Hepatocyte (in vitro differentiated cells): Measurements from ENCODE around the gene PCID2.

Experiments used
- CTCF ChIP-seq: fragments of 200-600 bp; sonication (generic); IDR thresholded peaks from 2 replicates; pipeline ENCODE4 v1.5.1; 2016; ENCODE audit warnings: antibody characterized with exemption, mild to moderate bottlenecking; ENCODE audit not compliant: poor library complexity
- EZH2 ChIP-seq: fragments of 200-600 bp; sonication (generic); IDR thresholded peaks from 2 replicates; pipeline ENCODE4 v1.6.1; 2016; ENCODE audit warnings: antibody characterized with exemption, mild to moderate bottlenecking, borderline replicate concordance
- EZH2phosphoT487 ChIP-seq: fragments of 200-600 bp; sonication (generic); IDR thresholded peaks from one replicate; pipeline ENCODE4 v1.6.1; 2018; ENCODE audit warnings: antibody characterized with exemption, mild to moderate bottlenecking, low read depth, moderate library complexity; ENCODE audit not compliant: unreplicated experiment, severe bottlenecking

DNA sequence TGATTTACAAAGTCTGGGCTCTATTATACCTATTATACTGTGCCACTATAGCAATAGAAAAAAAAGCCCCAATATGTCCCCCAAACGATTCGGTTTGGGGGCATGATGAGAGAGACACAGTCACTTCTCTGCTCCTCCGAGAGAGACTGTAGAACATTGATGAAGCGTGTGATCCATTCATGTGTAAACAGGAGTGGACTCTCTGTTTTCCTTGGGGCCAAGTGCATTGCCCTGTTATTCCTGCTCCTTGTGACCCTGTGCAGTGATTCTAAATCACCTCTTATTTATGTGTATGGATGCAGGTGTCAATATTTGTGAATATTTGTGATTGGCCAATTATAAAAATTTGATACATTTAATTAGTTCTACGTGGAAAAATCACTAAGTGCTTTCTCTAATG lies 68.9 kb downstream of the PCID2 start:
- TF ChIP-seq CTCF (no peak), EZH2phosphoT487 (no peak), EZH2 (no peak)
